ENCODE results near the gene CCDC12.

The CCDC12 gene

DNA sequence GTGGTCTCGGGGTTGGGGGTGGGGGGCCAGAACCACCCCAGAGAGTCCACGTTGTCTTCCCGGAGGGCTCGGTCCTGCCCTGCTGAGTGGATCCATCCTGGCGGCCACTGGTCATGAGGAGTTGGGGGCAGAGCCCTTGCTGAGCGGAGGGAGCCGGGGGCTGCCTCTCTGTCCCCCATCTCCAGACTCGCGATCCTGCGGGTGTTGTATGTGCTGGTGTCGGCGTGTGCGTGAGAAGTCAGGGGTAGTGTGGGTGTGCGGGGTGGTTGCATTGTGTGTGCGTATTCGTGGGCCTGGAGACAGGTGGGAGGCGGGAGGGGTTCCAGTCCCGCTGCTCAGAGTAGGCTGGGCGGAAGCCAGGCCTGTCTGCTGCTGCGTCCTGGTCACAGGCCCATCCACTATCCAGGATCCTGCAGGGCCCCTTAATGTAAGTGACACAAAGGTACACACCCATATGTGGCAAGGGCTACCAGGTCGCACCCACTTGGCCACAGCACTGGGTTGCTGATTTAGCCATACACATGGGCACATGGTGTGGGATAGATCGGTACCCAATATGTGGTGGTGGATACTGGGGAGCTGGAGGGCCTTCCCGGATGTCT lies 33.7 kb upstream of the CCDC12 start:
- TF ChIP-seq, protein P1, sequence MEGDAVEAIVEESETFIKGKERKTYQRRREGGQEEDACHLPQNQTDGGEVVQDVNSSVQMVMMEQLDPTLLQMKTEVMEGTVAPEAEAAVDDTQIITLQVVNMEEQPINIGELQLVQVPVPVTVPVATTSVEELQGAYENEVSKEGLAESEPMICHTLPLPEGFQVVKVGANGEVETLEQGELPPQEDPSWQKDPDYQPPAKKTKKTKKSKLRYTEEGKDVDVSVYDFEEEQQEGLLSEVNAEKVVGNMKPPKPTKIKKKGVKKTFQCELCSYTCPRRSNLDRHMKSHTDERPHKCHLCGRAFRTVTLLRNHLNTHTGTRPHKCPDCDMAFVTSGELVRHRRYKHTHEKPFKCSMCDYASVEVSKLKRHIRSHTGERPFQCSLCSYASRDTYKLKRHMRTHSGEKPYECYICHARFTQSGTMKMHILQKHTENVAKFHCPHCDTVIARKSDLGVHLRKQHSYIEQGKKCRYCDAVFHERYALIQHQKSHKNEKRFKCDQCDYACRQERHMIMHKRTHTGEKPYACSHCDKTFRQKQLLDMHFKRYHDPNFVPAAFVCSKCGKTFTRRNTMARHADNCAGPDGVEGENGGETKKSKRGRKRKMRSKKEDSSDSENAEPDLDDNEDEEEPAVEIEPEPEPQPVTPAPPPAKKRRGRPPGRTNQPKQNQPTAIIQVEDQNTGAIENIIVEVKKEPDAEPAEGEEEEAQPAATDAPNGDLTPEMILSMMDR (IDR thresholded peaks at IDR 0.05; ENCODE audit: low read depth, low read length): no peak
- TF ChIP-seq, protein P2, sequence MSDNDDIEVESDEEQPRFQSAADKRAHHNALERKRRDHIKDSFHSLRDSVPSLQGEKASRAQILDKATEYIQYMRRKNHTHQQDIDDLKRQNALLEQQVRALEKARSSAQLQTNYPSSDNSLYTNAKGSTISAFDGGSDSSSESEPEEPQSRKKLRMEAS (IDR thresholded peaks at IDR 0.05; ENCODE audit: low read depth, low read length): no peak
- TF ChIP-seq MYC (IDR thresholded peaks at IDR 0.05; ENCODE audit: low read depth, low read length): no peak
- TF ChIP-seq POLR2A (IDR thresholded peaks at IDR 0.05; ENCODE audit: extremely low read depth, insufficient read length): no peak

DNA sequence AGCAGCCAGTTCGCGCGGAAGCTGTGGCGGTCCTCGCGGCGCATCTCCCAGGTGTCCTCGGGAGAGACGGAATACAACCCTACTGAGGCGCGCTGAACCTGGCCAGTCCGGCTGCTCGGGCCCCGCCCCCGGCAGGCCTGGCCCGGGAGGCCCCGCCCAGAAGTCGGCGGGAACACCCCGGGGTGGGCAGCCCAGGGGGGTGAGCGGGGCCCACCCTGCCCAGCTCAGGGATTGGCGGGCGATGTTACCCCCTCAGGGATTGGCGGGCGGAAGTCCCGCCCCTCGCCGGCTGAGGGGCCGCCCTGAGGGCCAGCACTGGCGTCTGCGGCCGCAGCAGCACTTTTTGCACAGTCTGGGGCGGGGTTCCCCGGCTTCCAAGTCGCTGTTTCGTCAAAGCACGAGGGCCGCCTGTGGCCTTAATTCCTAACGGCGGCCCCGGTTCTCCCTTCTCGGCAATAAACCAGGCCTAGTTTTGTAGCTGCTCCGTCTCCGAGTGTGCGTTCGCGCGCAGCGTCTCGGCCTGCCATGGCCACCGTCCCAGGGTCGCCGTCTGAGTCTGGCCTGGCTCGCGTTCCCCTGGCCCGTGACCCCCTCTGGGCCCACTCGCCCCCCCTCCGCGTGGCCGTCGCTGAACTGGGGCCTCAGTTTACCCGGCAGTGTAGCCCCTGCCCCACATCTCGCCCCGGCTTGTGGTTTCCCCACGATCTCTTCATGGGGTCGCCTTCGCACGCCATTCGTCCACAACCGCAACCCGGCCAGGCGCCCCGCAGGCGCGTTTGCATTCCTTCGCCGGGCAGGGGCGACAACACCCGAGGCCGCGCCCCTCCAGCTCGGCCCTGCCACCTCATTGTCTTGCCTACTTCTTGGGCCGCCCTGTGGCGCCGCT lies 32.9 kb upstream of the CCDC12 start:
- H3K4me3 ChIP-seq (ENCODE audit: low read depth, low read length): no peak overlapping the region
- no peak for DNase-seq (ENCODE audit: low read depth)
- TF ChIP-seq POLR2A (IDR thresholded peaks at IDR 0.05; ENCODE audit: extremely low read depth, insufficient read length): no peak

More for the DNA sequence above, 33.7 kb upstream of the CCDC12 start:
- H3K4me3 ChIP-seq (ENCODE audit: low read depth, low read length): no peak overlapping the region
- no peak for DNase-seq (ENCODE audit: low read depth)

DNA sequence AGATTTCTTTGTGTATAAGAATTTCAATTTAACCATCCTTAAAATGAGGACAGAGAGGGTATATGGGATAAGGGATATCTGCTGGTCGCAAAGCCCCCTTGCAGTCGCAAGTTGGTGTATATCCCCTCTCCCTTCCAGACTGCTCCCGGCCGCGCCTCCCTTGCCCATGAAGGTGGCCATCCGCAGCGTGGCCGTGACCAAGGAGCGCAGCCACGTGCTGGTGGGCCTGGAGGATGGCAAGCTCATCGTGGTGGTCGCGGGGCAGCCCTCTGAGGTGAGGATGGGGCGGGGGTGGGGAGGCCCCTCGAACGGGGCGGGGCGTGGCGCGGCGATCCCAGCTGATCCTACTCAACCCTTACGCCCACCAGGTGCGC lies 32.3 kb upstream of the CCDC12 start:
- TF ChIP-seq, protein P1 (IDR thresholded peaks at IDR 0.05; ENCODE audit: low read depth, low read length): no peak
- no peak for TF ChIP-seq MYC (IDR thresholded peaks at IDR 0.05; ENCODE audit: low read depth, low read length)
- no peak overlapping the region for H3K4me3 ChIP-seq (ENCODE audit: low read depth, low read length)
- no peak for DNase-seq (ENCODE audit: low read depth)

DNA sequence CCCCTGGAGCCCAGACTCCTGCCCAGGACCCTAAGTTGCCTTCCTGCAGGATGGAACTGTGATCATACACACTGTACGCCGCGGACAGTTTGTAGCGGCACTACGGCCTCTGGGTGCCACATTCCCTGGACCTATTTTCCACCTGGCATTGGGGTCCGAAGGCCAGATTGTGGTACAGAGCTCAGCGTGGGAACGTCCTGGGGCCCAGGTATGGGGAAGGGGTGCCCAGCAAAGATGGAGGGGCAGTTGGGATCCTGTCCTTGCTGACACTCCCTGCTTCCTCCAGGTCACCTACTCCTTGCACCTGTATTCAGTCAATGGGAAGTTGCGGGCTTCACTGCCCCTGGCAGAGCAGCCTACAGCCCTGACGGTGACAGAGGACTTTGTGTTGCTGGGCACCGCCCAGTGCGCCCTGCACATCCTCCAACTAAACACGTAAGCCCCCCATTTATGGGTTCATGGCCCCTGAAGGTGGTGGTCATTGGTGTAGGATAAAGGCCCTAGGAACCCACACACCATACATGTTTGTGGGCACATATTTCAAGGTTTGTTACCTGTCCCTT lies 31.8 kb upstream of the CCDC12 start:
- TF ChIP-seq, protein P2 (IDR thresholded peaks at IDR 0.05; ENCODE audit: low read depth, low read length): no peak
- TF ChIP-seq MYC (IDR thresholded peaks at IDR 0.05; ENCODE audit: low read depth, low read length): no peak
- TF ChIP-seq POLR2A (IDR thresholded peaks at IDR 0.05; ENCODE audit: extremely low read depth, insufficient read length): no peak
- TF ChIP-seq, protein P1 (IDR thresholded peaks at IDR 0.05; ENCODE audit: low read depth, low read length): no peak
- DNase-seq (ENCODE audit: low read depth): no peak
- no peak overlapping the region for H3K4me3 ChIP-seq (ENCODE audit: low read depth, low read length)

DNA sequence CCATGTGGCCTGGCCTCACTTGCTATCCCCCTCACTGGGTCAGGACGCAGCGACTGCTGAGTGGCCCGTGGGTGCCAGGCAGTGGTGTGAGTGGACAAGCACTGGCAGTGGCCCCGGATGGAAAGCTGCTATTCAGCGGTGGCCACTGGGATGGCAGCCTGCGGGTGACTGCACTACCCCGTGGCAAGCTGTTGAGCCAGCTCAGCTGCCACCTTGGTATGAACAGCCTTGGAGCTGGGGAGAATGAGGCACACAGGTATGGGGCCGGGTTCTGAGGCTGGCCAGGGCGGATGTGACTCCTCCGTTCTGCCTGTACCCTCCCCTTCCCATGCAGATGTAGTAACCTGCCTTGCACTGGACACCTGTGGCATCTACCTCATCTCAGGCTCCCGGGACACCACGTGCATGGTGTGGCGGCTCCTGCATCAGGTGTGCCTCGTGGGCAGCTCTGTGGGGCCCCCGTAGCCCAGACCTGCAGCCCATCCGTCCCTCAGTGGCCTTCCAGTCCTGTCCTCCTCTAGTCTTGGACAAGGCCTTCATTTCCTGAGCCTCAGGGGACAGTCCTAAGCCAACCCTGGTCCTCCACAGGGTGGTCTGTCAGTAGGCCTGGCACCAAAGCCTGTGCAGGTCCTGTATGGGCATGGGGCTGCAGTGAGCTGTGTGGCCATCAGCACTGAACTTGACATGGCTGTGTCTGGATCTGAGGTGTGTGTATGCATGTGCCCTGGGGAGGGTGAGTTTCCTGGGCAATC lies 31.1 kb upstream of the CCDC12 start:
- DNase-seq (ENCODE audit: low read depth): no peak
- no peak for TF ChIP-seq MYC (IDR thresholded peaks at IDR 0.05; ENCODE audit: low read depth, low read length)
- no peak for TF ChIP-seq POLR2A (IDR thresholded peaks at IDR 0.05; ENCODE audit: extremely low read depth, insufficient read length)
- TF ChIP-seq, protein P2 (IDR thresholded peaks at IDR 0.05; ENCODE audit: low read depth, low read length): no peak
- TF ChIP-seq, protein P1 (IDR thresholded peaks at IDR 0.05; ENCODE audit: low read depth, low read length): no peak
- no peak overlapping the region for H3K4me3 ChIP-seq (ENCODE audit: low read depth, low read length)

DNA sequence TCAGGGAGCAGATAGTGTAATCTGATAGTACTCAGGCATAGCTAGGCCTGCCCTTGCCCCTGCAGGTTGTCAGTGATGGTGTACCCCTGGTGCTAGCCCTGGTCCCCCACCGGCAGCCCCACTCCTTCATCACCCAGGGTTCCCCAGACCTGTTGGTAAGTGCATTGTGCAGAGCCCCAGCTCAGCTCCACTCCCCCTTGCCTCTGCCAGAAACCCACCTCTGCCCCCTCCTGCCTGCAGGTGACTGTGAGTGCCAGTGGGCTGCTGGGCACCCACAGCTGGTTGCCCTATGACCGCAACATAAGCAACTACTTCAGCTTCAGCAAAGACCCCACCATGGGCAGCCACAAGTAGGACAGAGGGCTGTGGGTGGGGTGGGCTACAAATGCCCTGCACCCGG lies 30.5 kb upstream of the CCDC12 start:
- no peak for DNase-seq (ENCODE audit: low read depth)
- TF ChIP-seq, protein P2 (IDR thresholded peaks at IDR 0.05; ENCODE audit: low read depth, low read length): no peak
- TF ChIP-seq POLR2A (IDR thresholded peaks at IDR 0.05; ENCODE audit: extremely low read depth, insufficient read length): no peak
- TF ChIP-seq MYC (IDR thresholded peaks at IDR 0.05; ENCODE audit: low read depth, low read length): no peak
- H3K4me3 ChIP-seq (ENCODE audit: low read depth, low read length): no peak overlapping the region
